PFSK-1 (cell line): ENCODE data around the gene NCOA7.

ENCODE experiments used
- POLR2AphosphoS5 ChIP-seq: IDR thresholded peaks from 2 replicates; pipeline ENCODE4 v1.6.1; 2012; ENCODE audit warnings: low read depth, mild to moderate bottlenecking, control low read depth, low read length, moderate library complexity
- SIN3A ChIP-seq: IDR thresholded peaks from 2 replicates; pipeline ENCODE4 v1.6.1; 2012; ENCODE audit warnings: mild to moderate bottlenecking, low read length, moderate library complexity, borderline replicate concordance; ENCODE audit not compliant: insufficient read depth

DNA sequence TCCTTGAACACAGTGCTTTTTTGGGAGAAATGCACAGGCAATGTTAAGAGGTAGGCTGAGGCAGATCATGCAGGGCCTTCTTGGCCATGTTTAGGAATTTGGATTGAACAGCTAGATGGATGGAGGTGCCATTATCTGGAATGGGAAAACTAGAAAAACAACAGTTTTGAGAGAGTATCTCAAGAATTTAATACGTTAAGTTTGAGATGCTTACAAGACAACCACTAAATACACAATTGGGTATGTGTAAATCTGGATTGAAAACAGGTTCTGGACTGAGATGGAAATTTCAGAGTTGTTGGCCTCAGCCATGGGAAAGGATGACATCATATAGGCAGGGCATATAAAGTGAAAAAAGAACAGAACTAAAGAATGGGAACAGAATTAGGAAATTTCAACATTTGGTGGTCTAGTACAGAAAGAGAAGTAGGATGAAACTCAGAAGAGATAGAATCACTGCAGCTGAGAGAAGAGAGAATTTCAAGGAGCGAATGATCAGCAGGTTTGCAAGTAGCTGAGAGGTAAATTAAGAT is 37.1 kb downstream of the NCOA7 start:
- no peak for TF ChIP-seq SIN3A
- no peak for TF ChIP-seq POLR2AphosphoS5
